ENCODE results near the gene PRPF6. TPM values are rescaled to one million over a fixed set of nuclear protein-coding genes. Genes with fewer than 3 reads are reported as not detected.

The PRPF6 gene
- total and polyA plus RNA-seq, 2 of the 13 experiments (the other 11 are each of a cell fraction or from before 2014, with no cell fraction given): 63.7 to 101 TPM

- TF ChIP-seq PCBP1 (IDR thresholded peaks at IDR 0.05; ENCODE audit: borderline replicate concordance, low read depth, low read length) (no peak), ZNF10 (CRISPR knock-in tag; IDR thresholded peaks at IDR 0.05; ENCODE audit: borderline replicate concordance, low read depth) (no peak), SIX4 (CRISPR knock-in tag; IDR thresholded peaks at IDR 0.05) (no peak), MAF1 (CRISPR knock-in tag; IDR thresholded peaks at IDR 0.05; ENCODE audit: borderline replicate concordance) (no peak), HNRNPL (IDR thresholded peaks at IDR 0.05; ENCODE audit: low read depth, low read length) (no peak), HOXD1 (CRISPR knock-in tag; IDR thresholded peaks at IDR 0.05) (no peak), NCOA1 (CRISPR knock-in tag; IDR thresholded peaks at IDR 0.05) (0 out of 2 replicates have a peak, but pooled peaks have one; percentile 87), FOXM1 (CRISPR knock-in tag; IDR thresholded peaks at IDR 0.05) (no peak), ZNF430 (CRISPR knock-in tag; IDR thresholded peaks at IDR 0.05) (peak; percentile 49; the same call in 1 of the 2 replicates), ETV5 (CRISPR knock-in tag; IDR thresholded peaks at IDR 0.05; ENCODE audit: borderline replicate concordance) (no peak), NFIC (IDR thresholded peaks at IDR 0.05; ENCODE audit: low read length) (no peak), IKZF4 (CRISPR knock-in tag; IDR thresholded peaks at IDR 0.05; ENCODE audit: borderline replicate concordance, low read depth, not compliant biosample characterization) (no peak), SRSF1 (optimal IDR thresholded peaks at IDR 0.05; ENCODE audit: low read depth, low read length) (peak; percentile 97), DZIP1 (CRISPR knock-in tag; IDR thresholded peaks at IDR 0.05) (no peak), ZBTB1 (CRISPR knock-in tag; IDR thresholded peaks at IDR 0.05; ENCODE audit: borderline replicate concordance) (no peak), HDAC6 (IDR thresholded peaks at IDR 0.05; ENCODE audit: low read depth, low read length) (no peak), ZBTB33 (CRISPR knock-in tag; IDR thresholded peaks at IDR 0.05) (no peak), SP5 (CRISPR knock-in tag; IDR thresholded peaks at IDR 0.05; ENCODE audit: borderline replicate concordance, low read depth) (peak; percentile 36; the same call in 1 of the 2 replicates), MLX (CRISPR knock-in tag; IDR thresholded peaks at IDR 0.05) (no peak), ZMAT3 (CRISPR knock-in tag; conservative IDR thresholded peaks at IDR 0.05) (no peak; the same call in 1 of the 2 replicates), ATM (IDR thresholded peaks at IDR 0.05; ENCODE audit: borderline replicate concordance) (no peak), PTBP1 (IDR thresholded peaks at IDR 0.05; ENCODE audit: low read depth, low read length, poor library complexity, severe bottlenecking) (peak; percentile 81), ZNF335 (CRISPR knock-in tag; IDR thresholded peaks at IDR 0.05) (0 out of 2 replicates have a peak, but pooled peaks have one; percentile 85)
- TF ChIP-seq, protein P1, sequence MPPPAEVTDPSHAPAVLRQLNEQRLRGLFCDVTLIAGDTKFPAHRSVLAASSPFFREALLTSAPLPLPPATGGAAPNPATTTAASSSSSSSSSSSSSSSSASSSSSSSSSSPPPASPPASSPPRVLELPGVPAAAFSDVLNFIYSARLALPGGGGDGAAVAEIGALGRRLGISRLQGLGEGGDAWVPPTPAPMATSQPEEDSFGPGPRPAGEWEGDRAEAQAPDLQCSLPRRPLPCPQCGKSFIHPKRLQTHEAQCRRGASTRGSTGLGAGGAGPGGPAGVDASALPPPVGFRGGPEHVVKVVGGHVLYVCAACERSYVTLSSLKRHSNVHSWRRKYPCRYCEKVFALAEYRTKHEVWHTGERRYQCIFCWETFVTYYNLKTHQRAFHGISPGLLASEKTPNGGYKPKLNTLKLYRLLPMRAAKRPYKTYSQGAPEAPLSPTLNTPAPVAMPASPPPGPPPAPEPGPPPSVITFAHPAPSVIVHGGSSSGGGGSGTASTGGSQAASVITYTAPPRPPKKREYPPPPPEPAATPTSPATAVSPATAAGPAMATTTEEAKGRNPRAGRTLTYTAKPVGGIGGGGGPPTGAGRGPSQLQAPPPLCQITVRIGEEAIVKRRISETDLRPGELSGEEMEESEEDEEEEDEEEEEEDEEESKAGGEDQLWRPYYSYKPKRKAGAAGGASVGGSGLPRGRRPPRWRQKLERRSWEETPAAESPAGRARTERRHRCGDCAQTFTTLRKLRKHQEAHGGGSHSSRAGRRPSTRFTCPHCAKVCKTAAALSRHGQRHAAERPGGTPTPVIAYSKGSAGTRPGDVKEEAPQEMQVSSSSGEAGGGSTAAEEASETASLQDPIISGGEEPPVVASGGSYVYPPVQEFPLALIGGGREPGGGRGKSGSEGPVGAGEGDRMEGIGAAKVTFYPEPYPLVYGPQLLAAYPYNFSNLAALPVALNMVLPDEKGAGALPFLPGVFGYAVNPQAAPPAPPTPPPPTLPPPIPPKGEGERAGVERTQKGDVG (CRISPR knock-in tag; IDR thresholded peaks at IDR 0.05; ENCODE audit: borderline replicate concordance): no peak; the same call in 1 of the 2 replicates
Measured at GRCh38 chr20:64049878-64050260, 68.9 kb downstream of the PRPF6 start (continued).

Measured in HepG2 (cell line).